Measurements from ENCODE around the gene GAA.
"Not testable (repeated sequence)": the region's sequence is repeated elsewhere in the genome, so short reads cannot be mapped to it uniquely, and the experiment has no call there.

GAA gene

DNA sequence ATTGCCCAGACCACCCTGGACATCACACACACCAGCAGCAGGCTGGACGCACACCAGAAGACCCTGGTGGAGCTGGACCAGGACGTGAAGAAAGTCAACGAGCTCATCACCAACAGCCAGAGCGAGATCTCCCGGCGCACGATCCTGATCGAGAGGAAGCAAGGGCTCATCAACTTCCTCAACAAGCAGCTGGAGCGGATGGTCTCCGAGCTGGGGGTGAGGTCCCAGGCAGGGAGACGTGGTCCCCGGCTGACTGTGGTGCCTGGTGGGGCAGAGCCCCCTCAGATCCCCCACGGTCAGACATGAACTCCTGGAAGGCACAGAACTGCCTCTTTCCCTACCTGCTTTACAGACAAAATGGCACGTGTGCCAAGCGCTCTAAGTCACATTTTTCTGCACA lies 16.6 kb upstream of the GAA start:
- DNase-seq, result no peak

DNA sequence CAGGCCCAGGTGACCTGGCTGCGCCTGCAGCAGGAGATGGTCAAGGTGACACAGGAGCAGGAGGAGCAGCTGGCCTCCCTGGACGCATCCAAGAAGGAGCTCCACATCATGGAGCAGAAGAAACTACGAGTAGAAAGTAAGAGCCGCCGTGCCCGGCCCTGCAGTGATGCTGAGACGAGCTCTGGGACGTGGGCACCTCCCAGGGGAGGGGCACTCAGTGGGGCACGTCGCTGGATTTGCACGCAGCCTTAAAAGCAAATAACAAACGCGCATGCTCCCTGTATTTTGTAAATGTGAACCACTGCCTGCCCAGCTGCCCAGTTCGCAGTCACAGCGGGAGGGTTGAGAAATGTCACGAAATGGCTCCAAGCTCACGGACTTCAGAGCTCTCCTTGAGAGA lies 15.3 kb upstream of the GAA start:
- DNase-seq, result no peak

DNA sequence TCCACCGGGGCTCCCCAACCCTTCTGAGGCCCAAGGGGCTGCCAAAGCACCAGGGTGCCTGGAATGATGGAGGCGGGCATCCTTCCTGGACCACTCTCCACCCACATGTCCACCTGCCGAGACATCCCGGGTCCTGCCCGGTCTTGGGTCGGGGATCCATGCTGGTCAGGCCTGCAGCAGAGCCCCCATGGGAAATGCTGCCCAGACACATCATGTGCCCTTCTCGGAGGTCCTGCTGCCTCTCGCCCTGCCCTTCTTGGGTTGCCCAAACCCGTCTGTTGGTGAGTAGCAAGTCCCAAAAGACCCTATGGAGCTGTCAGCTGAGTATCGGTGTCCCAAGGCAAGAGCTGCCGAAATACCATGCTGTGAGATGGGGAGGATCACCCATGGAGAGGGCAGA lies 14.8 kb upstream of the GAA start:
- no peak for DNase-seq

DNA sequence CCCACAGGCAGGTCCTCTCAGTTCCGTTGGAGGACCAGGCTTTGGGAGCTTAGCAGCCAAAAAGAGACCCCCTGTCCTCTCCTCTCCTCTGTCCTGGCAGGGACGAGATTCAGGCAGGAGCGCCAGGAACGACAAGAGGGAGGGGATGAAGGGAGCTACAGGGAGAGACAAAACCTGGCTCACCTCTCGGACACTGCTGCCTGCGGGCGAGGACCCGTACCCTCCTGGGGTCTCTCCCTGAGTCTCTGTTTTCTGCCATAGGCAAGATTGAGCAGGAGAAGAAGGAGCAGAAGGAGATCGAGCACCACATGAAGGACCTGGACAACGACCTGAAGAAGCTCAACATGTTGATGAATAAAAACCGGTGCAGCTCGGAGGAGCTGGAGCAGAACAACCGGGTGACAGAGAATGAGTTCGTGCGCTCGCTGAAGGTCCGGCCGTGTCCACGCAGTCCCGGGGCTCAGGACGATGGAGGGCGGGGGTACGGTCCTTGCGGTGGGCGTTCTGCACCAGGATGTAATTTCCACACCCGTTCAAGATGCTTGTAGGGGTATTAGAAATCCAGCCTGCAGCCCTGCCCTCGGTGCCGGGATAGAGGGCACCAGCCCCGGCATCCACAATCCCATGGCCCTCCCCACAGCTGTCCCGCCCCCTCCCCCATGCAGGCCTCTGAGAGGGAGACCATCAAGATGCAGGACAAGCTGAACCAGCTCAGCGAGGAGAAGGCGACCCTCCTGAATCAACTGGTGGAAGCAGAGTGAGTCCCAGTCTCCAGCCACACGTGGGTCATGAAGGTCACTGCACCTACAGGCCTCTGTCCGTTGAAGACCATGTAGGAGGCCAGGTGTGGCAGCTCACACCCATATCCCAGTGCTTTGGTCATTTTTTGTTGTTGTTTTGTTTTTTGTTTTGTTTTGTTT lies 13.8 kb upstream of the GAA start:
- no peak for DNase-seq

DNA sequence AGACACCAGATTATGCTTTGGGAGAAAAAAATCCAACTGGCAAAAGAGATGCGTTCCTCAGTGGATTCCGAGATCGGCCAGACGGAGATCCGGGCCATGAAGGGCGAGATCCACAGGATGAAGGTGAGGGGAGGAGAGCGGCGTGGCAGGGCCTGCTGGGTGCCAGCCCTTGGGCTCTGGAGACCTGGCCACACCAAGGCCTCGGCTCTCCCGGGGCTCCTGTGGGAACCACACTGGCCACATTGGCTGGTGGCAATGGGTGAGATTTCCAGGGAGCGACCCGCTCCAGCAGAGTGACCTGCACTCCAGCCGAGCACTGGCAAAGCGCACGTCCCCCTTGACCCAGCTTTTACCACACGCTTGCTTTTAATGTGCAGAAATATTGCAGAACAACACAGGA lies 11.6 kb upstream of the GAA start:
- DNase-seq, result no peak

DNA sequence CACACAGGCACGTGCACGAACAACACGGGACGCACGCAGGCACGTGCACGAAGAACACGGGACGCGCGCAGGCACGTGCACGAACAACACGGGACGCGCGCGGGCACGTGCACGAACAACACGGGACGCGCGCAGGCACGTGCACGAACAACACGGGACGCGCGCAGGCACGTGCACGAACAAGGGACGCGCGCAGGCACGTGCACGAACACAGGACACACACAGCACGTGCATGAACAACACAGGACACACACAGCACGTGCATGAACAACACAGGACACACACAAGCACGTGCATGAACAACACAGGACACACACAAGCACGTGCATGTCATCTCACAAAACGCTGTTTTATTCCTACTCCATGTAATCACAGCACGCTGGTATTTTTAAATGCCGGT lies 11.2 kb upstream of the GAA start:
- DNase-seq, result not testable (repeated sequence)

DNA sequence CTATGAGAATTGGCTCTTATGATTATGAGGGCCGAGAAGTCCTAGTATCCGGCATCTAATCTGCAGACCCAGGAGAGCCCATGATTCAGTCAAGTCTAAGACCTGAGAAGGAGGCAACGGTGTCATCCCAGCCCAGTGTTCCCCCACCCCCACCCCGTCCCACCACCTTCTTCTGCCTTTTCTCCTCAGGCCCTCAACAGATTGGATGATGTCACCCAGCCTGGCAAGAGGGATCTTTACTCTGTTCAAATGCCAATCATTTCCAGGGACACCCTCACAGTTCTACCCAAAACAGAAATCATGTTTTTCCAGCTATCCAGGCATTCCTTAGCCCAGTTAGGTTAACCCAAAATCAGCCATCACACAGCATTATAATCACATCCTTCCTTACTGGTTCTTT lies 10.0 kb upstream of the GAA start:
- no peak for DNase-seq

DNA sequence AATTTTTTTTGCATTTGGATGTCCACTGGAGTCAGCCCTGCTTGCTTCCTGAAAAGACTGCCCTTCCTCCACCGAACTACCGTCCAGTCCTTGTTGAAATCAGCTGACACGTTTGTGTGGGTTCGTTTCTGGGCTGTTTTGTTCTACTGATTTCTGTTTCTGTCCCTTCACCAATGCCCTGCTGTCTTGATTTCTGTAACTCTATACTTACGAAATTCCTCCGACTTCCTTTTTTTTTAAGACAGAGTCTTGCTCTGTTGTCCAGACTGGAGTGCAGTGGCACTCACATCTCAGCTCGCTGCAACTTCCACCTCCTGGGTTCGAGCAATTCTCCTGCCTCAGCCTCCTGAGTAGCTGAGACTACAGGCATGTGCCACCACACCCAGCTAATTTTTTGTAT lies 8.4 kb upstream of the GAA start:
- no peak for DNase-seq

DNA sequence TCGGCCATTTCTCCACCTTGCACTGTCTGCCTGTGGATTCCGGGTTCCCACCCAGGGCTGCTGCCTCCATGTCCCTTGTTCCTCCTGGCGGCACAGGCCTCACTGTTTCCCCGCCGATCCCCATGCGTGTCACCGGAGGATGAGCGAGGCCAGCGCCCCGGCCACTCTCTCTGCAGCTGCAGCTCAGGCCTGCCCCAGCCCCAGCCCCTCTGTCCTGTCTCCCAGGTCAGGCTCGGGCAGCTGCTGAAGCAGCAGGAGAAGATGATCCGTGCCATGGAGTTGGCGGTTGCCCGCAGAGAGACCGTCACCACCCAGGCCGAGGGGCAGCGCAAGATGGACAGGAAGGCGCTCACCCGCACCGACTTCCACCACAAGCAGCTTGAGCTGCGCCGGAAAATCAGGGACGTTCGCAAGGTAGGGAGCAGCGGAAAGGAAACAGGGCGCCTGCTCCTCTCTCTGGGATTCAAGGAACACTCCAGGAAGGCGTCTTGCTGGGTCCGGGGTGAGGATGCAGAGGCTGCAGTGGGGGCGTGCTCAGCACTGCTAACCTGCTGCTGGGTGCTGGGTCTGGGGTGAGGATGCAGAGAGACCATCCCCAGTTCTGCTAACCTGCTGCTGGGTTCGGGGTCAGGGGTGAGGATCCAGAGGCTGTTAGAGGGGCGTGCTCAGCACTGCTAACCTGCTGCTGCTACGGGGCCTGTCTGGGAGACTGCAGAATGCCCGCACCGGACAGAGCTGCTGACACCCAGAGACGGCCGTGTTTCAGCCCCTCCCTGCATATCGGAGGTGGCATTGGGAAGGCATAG lies 6.1 kb upstream of the GAA start:
- DNase-seq, result no peak

DNA sequence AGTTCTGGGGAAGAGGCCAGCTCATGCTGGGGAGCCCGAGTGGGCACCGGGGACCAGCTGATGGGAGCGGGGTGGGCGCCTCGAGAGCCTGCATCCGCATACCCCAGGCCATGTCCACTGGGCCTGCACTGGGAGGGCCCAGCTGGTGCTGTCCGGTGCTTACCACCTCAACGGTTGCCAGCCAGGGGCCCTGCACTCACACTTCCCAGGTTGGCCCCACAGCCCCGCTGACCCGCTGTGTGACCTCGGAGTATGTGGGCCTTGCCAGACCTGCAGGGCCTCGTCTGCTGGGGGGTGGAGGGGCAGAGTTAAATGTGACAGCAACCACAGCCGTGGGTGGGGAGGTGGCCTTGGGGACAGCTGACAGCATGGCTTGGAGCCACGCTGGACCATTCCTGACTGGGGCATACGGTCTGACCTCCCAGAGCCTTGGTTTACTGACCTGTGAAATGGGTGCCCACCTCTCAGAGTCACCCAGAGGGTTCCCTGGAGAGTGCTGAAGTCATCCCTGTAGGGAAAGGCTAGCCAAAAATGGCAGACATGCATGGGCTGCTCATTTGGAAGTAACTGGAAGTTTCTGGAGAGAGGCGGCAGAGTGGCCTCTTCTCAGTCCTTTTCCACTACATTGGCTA lies 5.4 kb upstream of the GAA start:
- no peak for DNase-seq

DNA sequence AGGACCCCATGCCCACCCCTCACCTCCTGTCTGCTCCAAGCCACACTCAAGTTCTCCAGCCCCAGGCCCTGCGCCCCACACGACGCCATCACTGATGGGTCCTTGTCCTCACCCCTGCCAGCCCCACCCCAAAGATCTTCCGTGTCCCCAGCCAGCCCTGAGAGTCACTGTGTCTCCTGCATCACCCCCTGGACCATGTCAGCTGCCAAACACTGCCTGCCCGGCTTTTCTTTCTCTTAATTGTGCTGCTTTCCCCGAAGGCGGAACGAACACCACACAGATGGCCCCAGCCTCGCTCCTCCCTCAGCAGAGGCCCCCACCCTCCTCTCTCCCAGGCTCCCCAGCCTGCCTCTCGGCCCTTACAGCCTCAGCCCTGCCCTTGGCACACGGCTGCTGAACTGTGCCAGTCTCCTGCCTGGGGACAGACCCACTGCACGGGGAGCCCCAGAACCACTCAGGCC lies 4.8 kb upstream of the GAA start:
- no peak for DNase-seq

DNA sequence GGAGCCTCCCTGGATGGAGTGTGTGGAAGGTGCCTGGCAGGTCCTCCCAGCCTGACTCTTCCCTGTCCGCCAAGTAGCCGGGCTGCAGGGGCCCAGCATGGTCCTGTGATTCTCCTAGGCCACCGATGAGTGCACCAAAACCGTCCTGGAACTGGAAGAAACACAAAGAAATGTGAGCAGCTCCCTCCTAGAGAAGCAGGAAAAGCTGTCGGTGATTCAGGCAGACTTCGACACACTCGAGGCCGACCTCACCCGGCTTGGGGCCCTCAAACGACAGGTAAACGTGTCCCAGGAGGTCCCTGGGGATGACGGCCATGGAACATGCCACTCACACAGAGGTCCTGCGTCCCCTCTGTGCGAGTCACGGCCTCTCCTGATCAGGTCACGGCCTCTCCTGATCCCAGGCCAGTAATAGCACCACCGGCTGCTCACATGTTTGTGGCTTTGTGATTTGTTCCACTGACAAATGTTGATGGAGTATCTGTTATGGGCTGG lies 4.2 kb upstream of the GAA start:
- DNase-seq, result no peak

DNA sequence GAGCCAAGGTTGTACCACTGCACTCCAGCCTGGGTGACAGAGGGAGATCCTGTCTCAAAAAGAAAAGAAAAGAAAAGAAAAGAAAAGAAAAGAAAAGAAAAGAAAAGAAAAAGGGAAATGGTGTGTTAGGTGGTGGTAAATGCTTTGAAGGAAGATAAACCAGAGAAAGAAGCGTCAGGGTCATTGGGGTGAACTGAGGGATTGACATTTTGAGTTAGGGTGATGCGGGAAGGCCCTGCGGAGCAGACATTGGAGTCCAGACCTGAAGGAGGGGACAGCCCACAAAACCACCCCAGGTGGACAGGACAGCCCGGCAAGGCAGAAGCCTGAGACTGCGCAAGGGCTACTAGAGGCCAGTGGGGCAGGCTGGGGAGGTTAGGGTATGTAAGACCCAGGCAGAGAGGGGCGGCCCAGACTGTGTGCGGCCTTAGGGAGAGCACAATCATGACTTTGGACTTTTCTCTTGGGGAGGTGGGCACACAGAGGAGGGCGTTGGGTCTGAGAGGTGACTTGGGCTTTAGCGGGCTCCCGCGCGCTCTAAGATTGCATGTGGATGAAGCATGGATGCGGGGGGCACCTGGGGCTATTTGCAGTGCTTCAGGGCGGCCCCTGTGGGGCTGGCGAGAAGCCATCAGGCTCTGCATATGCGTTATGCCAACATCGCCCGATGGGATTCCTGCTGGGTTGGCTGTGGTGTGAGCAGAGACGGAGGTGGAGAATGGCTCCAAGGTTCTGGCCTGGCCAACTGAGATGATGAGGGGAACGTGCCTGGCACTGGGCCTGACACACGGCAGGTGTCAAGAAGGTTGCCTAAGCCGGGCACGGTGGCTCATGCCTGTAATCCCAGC lies 3.3 kb upstream of the GAA start:
- no peak for DNase-seq

DNA sequence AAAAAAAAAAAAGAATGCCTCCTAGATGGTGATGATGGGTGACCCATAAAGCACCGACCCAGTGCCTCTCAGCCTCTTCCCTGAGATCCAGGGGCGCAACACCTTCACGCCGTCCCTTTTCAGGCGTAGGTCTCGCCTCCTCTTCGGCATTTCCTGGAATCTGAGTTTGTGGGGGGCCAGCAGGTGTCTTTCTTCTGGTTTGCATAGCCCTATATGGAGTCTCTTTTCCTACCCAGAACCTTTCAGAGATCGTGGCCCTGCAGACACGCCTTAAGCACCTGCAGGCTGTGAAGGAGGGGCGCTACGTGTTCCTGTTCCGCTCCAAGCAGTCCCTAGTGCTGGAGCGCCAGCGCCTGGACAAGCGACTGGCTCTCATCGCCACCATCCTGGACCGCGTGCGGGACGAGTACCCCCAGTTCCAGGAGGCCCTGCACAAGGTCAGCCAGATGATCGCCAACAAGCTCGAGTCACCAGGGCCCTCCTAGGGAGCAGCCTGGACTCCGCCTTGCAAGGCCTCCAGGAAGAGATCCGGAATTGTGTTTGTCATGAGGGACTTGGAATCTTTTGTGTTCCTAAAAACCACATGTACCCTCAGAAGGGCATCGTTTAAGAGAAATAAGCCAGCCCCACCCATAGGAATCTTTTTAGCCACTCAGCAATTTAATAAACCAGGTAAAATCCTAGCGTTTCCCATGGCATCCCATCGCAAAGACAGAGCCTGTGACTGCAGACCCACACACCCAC lies 1.9 kb upstream of the GAA start:
- DNase-seq, result no peak

DNA sequence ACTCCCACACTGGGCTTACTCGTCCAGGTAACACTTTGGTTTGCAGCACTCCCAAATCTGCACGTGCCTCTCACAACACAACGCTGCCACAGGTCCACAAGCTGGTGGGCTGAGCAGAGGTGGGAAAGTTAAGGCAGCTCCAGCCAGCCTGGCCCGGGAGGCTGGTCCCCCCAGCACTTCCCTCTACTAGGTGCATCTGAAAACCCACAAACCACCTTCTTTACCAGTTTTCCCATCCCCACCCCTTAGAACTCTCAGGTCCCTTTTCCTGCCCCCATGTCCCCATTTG lies 1.4 kb upstream of the GAA start:
- DNase-seq, result no peak

DNA sequence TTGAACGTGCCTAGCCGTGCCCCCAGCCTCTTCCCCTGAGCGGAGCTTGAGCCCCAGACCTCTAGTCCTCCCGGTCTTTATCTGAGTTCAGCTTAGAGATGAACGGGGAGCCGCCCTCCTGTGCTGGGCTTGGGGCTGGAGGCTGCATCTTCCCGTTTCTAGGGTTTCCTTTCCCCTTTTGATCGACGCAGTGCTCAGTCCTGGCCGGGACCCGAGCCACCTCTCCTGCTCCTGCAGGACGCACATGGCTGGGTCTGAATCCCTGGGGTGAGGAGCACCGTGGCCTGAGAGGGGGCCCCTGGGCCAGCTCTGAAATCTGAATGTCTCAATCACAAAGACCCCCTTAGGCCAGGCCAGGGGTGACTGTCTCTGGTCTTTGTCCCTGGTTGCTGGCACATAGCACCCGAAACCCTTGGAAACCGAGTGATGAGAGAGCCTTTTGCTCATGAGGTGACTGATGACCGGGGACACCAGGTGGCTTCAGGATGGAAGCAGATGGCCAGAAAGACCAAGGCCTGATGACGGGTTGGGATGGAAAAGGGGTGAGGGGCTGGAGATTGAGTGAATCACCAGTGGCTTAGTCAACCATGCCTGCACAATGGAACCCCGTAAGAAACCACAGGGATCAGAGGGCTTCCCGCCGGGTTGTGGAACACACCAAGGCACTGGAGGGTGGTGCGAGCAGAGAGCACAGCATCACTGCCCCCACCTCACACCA lies 724 bp downstream of the GAA start:
- DNase-seq, result no peak

DNA sequence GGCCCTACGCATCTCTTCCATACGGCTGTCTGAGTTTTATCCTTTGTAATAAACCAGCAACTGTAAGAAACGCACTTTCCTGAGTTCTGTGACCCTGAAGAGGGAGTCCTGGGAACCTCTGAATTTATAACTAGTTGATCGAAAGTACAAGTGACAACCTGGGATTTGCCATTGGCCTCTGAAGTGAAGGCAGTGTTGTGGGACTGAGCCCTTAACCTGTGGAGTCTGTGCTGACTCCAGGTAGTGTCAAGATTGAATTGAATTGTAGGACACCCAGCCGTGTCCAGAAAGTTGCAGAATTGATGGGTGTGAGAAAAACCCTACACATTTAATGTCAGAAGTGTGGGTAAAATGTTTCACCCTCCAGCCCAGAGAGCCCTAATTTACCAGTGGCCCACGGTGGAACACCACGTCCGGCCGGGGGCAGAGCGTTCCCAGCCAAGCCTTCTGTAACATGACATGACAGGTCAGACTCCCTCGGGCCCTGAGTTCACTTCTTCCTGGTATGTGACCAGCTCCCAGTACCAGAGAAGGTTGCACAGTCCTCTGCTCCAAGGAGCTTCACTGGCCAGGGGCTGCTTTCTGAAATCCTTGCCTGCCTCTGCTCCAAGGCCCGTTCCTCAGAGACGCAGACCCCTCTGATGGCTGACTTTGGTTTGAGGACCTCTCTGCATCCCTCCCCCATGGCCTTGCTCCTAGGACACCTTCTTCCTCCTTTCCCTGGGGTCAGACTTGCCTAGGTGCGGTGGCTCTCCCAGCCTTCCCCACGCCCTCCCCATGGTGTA lies 1.5 kb downstream of the GAA start:
- no peak for DNase-seq

DNA sequence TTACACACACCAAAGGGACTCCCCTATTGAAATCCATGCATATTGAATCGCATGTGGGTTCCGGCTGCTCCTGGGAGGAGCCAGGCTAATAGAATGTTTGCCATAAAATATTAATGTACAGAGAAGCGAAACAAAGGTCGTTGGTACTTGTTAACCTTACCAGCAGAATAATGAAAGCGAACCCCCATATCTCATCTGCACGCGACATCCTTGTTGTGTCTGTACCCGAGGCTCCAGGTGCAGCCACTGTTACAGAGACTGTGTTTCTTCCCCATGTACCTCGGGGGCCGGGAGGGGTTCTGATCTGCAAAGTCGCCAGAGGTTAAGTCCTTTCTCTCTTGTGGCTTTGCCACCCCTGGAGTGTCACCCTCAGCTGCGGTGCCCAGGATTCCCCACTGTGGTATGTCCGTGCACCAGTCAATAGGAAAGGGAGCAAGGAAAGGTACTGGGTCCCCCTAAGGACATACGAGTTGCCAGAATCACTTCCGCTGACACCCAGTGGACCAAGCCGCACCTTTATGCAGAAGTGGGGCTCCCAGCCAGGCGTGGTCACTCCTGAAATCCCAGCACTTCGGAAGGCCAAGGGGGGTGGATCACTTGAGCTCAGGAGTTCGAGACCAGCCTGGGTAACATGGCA lies 2.2 kb downstream of the GAA start:
- no peak for DNase-seq

DNA sequence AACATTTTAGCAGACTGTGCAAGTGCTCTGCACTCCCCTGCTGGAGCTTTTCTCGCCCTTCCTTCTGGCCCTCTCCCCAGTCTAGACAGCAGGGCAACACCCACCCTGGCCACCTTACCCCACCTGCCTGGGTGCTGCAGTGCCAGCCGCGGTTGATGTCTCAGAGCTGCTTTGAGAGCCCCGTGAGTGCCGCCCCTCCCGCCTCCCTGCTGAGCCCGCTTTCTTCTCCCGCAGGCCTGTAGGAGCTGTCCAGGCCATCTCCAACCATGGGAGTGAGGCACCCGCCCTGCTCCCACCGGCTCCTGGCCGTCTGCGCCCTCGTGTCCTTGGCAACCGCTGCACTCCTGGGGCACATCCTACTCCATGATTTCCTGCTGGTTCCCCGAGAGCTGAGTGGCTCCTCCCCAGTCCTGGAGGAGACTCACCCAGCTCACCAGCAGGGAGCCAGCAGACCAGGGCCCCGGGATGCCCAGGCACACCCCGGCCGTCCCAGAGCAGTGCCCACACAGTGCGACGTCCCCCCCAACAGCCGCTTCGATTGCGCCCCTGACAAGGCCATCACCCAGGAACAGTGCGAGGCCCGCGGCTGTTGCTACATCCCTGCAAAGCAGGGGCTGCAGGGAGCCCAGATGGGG lies 3.1 kb downstream of the GAA start:
- DNase-seq, result no peak
